Astrocyte (in vitro differentiated cells and primary cell): ENCODE data around the gene MFNG.

Source experiments
- CTCF ChIP-seq: IDR thresholded peaks from 2 replicates; pipeline ENCODE4 v1.5.1; 2011; ENCODE audit warnings: low read depth, mild to moderate bottlenecking, inconsistent platforms, low read length, moderate library complexity; ENCODE audit not compliant: insufficient read depth
- EZH2 ChIP-seq: IDR thresholded peaks from 2 replicates; pipeline ENCODE4 v1.6.1; 2012; ENCODE audit warnings: mild to moderate bottlenecking, low read length, inconsistent platforms; ENCODE audit not compliant: insufficient read depth

- TF ChIP-seq CTCF (no peak), EZH2 (no peak)
Observed at GRCh38 chr22:37501610-37502341, 15.6 kb upstream of the MFNG start.
